Measurements from ENCODE around the gene STAT3.
"Not testable (repeated sequence)": the region's sequence is repeated elsewhere in the genome, so short reads cannot be mapped to it uniquely, and the experiment has no call there.

The STAT3 gene

DNA sequence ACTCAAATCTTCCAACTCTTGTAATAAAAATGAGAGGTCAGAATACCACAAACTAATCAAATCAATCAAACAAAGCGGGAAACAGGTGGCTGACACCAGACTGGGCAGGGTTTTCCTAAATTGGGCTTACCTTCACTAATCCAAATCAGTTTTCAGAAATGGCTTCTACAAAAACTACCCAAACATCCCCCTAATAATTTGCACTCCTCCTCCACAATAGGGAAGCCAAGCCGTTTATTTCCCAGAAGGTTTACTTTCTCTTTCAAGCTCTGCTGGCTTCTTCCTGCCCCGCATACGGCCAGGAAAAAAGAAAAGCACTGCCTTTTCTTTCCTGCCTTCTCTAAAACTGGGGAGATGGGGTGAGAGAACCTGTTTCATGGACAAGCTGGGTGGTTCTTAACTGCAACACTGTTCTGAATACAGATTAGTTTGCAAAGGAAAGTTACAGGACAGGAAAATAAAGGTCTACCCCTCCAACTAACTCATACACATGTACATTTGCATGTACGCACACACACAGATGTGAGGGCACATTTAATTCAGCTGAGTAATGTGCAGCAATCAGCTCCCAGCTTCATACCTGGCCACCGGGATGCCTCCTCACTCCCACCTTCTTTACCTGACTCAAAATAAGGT is 9.2 kb downstream of the STAT3 start:
- no peak for DNase-seq

GRCh38 chr17:42378359-42378958 is 9.8 kb downstream of the STAT3 start:
- DNase-seq, result no peak

- no peak for DNase-seq
These were observed 14.3 kb downstream of the STAT3 start for GRCh38 chr17:42373896-42374295.

- DNase-seq, result no peak
These were observed 16.1 kb downstream of the STAT3 start for GRCh38 chr17:42372142-42372541.

- not testable (repeated sequence) for DNase-seq
These were observed 19.3 kb downstream of the STAT3 start for GRCh38 chr17:42368797-42369561.

DNA sequence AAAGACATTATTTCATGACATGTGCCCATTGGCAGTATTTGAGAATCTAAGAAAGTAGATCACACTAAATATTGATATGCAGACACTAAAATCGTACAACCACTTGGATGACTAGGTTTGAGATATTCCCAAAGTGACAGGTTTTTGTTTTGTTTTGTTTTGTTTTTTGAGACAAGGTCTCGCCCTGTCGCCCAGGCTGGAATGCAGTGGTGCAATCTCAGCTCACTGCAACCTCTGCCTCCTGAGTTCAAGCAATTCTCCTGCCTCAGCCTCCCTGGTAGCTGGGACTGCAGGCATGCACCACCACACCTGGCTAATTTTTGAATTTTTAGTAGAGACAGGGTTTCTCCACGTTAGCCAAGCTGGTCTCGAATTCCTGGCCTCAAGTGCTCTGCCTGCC is 19.9 kb downstream of the STAT3 start:
- DNase-seq, result not testable (repeated sequence)

DNA sequence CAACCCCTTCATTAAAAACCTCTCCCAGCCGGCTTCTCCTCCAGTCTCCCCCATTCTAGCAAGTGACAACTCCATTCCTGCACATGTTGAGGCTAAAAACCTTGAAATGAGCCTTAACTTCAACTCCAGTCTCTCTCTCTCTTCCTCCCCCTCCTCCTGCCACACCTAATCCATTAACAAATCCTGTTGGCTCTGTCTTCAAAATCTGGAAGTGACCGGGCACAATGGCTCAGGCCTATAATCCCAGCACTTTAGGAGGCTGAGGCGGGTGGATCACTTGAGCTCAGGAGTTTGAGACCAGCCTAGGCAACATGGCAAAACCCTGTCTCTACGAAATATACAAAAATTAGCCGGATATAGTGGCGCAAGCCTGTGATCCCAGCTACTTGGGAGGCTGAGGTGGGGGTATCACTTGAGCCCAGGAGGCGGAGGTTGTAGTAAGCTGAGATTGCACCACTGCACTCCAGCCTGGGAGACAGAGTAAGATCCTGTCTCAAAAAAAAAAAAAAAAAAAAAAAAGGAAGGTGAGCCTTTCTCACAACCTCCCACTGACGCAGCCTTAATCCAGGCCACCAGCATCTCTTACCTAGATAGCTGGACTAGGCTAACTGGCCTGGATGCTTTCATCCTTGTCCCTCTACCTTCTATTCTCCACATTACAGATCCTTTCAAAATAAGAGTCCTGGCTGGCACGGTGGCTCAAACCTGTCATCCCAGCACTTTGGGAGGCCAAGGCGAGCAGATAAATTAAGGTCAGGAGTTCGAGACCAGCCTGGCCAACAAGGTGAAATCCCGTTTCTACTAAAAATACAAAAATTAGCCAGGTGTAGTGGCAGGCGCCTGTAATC is 21.8 kb downstream of the STAT3 start:
- not testable (repeated sequence) for DNase-seq

DNA sequence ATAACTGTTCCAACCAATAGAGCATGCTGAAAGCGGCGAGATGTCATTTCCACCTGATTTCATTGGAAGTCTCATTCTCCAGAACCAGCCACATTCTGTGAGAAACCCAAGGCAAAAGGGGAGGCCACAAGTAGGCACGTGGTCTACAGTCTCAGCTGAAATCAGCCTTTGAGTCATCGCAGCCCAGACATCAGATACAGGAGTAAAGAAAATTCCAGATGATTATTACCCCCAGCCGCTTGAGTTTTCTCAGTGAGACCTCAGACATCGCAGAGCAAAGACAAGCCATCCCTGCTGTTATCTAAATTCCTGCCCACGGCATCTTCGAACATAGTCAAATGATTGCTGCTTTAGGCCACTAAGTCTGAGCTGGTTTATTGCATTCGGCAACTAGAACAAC is 23.1 kb downstream of the STAT3 start:
- DNase-seq, result no peak

DNA sequence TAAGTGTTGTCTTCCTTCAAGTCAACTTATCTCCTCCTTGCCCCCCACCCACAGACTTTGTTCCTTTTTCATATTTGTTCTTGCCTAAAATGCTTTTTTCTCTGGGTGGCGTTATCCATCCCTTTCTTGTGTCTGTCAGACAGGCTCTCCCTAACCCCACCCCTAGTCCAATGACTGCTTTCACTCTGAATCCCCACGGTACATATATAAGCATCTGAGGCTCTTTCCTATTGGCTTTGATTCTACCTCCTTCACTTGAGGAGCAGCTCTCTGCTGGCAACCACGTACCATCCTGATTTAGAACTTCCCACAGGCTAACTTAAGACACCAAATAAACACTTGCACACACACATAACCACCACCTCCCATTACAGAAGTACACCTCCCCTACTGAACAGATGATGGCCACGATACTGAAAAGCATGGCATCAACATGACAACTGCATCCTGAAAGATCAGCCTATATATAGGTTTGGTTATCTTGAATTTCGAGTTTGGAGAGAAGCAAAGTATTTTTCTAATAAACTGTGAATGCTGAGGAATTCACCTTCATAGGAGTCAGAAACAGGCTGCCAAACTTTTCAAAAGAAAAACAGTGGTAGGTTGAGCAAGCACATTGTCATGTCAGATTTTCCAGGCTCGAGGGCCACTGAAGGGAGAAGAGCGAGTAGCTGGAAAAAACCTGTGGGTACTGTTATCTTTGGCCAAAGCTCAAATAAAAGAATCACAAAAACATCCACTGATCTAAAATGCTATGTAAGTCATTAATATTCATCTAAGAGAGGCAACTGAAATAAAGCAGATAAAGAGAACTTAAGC is 24.3 kb downstream of the STAT3 start:
- no peak for DNase-seq

GRCh38 chr17:42363231-42363630 is 25.0 kb downstream of the STAT3 start:
- DNase-seq, result no peak

DNA sequence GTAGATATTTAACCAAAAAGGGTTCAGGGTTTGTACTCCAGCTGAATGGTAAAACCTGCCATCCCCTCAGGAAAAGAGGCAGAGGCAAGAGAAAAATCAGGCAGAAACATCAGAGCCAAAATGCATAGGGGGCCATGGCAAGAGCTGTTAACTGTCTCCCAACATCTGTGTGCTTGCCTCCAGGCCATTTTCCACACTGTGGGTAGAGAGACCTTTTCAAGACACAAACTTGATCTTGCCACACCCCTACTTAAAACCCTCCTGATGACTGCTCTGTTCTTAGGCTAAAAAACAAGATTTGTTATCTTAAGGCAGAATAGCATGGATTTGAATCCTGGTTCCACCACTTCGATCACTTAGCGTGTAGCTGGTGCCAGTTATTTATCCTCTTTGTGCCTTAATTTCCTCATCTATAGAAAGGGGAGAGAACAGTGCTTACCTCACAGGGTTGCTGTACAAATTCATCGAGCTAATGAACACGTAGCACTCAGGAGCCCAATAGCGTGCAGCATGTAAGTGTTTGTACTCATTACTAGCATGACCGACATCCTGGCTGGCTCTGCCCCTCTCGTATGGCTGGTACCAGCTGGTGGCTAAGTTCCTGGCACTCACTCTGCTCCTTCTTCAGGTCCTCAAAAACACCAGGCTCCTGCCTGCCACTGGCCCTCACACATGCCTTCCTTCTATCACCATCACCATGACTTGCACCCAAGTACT is 25.8 kb downstream of the STAT3 start:
- DNase-seq, result no peak

DNA sequence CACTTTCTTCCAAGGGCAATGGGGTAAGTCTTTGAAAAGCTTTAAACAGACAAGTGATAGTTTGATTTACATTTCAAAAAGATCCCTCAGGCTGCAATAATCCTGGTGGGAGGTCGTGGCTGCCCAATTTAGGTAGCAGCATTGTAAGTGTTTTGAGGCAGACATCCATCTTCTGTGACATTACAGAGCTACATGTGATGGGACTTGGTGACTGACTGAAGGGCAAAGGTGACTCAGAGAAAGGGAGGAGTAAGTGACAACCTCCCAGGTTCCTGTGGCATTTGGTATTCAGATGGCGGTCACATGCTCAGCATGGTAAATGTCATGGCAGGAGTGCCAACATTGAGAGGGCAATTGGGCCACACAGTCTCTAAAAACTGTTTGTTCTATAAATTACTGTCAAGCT is 26.5 kb downstream of the STAT3 start:
- DNase-seq, result peak; percentile 30

DNA sequence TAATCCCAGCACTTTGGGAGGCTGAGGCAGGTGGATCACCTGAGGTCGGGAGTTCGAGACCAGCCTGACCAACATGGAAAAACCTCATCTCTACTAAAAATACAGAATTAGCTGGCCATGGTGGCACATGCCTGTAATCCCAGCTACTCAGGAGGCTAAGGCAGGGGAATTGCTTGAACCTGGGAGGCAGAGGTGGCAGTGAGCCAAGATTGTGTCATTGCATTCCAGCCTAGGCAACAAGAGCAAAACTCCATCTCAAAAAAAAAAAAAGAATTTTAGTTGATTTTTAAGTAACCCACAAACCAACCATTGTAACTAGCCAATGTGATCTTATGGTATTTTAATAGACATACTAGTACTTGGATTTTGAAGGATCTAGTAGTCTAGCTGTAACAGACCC is 27.9 kb downstream of the STAT3 start:
- DNase-seq, result not testable (repeated sequence)

DNA sequence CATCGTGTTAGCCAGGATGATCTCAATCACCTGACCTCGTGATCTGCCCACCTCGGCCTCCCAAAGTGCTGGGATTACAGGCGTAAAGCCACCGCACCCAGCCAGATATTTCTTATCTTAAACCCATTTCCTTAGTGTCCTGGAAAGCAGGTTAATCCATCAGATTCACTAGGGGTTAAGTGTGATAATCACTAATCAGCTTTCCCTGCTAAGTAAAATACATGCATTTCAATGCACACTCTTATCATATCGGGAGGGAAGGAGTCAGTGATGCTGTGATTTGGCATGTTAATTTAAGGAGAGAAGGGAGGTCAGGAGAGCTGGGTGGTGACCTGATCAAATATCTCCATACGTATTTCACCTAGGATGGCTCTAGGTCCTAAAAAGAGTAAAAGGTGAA is 29.1 kb downstream of the STAT3 start:
- DNase-seq, result no peak

- DNase-seq, result no peak
These were observed 29.8 kb downstream of the STAT3 start for GRCh38 chr17:42358434-42358833.

DNA sequence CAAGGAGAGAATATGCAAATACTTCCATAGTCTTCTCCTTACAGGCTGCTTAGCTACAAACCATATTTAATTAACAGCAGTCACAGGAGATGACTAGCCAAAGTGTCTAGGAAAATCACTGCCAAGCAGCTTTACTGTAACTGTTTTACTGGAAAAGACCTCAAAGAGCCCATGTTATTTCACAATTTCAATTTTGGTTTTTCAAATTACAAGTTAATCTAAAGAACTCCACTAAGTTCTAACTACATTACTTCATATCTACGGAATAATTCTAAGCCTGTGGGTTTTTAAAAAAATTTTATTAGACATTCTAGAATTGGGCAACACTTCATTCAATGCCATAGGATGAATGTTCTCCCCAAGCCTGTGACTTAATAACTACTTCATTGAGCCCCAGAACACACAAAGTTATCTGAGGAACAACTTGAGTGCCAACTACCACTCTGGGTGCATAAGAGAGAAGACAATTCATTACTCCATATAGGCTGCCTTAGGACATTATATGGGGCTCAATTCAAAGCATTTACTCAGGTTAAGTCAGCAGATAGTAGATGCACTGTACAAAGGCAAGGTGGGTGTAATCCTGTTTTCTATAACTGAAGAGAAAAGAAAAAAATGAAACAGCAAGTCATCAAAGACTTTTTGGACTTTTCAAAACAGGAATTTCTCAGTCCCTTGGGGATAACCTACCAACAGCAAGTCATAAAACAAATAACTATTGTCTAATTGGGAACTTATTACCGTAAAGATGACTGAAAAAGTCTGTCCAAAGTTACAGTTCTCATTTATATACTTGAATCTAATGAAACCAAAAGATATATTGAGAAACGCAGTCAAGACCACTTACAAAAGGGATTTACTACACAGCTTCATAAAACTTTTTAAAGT is 33.0 kb downstream of the STAT3 start:
- DNase-seq, result no peak

GRCh38 chr17:42348104-42348503 is 40.1 kb downstream of the STAT3 start:
- no peak for DNase-seq

GRCh38 chr17:42347606-42348005 is 40.6 kb downstream of the STAT3 start:
- no peak for DNase-seq

DNA sequence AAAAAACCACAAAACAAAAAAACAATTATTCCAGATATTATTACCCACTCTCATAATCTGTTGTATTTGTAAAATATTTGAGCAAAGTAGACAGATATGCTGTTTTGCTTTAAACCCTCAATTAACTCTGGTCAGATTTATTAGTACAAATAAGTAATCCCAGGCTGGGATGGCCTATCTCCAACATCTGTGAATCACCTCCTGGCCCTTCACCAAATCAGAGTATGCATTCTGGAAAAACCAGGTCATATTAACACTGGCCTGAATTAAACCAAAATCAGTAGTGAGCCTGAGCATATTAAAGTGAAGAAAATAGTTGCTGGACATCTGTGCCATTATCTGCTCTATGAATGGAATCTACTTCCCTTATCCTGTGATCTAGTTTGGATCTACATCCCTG is 41.0 kb downstream of the STAT3 start:
- DNase-seq, result no peak

DNA sequence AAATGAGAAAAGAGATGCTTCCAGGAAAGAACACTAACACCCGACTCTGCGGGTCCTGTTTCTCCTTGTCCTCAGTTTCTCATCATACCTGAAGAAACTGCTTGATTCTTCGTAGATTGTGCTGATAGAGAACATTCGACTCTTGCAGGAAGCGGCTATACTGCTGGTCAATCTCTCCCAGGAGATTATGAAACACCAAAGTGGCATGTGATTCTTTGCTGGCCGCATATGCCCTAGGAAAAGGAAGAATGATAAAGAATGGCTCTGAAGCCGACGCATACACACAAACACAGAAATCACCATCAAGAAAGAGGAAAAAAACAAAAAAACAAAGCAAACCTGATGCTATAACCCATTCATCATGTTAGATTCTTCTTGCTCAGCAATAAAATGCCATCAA is 41.8 kb downstream of the STAT3 start:
- no peak for DNase-seq
